ENCODE data around the gene DAGLB.
"Not testable (repeated sequence)": the region's sequence is repeated elsewhere in the genome, so short reads cannot be mapped to it uniquely, and the experiment has no call there.

The DAGLB gene

DNA sequence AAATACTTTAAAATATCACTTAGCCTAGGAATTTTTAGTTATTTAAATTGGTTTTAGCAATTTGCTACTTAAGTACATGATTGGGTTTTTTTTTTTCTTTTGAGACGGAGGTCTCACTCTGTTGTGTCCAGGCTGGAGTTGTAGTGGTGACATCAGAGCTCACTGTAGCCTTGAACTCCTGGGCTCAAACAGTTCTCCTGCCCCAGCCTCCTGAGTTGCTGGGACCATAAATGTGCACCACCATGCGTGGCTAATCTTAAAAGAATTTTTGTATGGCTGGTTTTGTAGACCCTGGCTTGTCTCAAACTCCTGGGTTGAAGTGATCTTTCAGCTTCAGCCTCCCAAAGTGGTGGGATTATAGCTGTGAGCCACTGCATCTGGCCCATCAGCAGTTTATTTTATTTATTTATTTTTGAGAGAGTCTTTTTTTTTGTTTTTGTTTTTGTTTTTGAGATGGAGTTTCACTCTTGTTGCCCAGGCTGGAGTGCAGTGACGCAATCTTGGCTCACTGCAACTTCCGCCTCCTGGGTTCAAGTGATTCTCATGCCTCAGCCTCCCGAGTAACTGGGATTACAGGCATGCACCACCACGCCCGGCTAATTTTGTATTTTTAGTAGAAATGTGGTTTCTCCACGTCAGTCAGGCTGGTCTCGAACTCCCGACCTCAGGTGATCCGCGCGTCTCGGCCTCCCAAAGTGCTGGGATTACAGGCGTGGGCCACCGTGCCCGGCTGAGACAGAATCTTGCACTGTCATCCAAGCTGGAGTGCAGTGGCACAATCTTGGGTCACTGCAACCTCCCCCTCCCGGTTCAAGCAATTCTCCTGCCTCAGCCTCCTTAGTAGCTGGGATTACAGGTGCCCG, 47.3 kb downstream of the DAGLB start:
- not testable (repeated sequence) for DNase-seq (ENCODE audit: low read depth in 2 of 2, low spot score in 1 of 2)

- DNase-seq (ENCODE audit: low read depth in 2 of 2, low spot score in 1 of 2), result no peak
These were observed 48.4 kb downstream of the DAGLB start for GRCh38 chr7:6399351-6399750.

GRCh38 chr7:6398943-6399342, 48.8 kb downstream of the DAGLB start:
- DNase-seq (ENCODE audit: low read depth in 2 of 2, low spot score in 1 of 2), result no peak

- not testable (repeated sequence) for DNase-seq (ENCODE audit: low read depth in 2 of 2, low spot score in 1 of 2)
These were observed 49.8 kb downstream of the DAGLB start for GRCh38 chr7:6397759-6398495.

DNA sequence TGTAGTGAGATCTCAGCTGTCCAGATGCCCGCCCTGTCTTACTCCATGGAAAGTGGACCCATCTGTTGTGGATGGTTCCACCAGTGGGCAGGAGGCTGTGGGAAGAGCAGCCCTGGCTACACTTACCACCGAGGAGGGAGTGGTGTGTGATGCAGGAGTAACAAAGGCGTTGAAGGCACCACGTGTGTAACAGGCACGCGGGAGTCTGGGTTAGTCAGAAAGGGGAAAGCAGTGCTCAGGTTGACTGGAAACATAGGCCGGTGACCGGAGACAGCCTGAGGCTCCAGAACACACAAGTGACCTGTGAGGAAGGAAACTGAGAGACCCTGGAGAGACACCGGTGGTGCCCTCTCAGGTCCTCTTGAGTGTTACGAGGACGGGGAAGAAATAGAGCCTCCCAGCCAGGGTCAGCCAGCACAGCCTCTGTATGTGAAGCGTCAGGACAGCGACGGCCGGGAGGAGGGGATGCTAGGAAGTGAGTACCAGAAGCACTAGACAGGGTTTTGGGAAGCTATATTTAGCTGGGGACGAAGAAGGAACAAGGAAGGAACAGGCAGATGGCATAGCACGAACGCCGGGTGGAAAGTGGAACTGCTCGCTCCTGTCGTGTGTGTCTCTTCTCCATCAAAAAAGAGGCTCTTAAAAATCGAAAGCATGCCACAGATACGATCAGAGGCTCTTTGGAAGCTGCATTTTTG, 51.7 kb downstream of the DAGLB start:
- DNase-seq (ENCODE audit: low read depth in 2 of 2, low spot score in 1 of 2), result no peak

DNA sequence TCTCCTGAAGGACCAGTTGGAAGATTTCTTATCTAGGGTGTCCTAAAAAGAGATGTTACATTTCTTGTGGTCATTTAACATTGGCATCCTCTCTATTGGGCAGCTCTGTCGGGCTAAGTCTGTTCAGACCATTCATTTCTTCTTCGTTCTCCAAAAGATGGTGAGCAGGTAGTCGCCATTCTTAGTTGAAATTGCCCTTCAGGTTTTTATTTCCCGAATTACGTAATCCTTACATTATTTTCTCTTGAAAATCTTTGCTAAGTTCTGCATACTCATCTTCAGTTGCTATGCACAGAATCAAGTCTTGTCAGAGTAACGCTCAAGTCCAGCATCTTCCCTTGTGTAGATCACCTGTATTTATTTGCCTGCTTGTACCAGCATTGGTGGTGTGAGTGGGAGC, 53.6 kb downstream of the DAGLB start:
- DNase-seq (ENCODE audit: low read depth in 2 of 2, low spot score in 1 of 2), result no peak

- no peak for DNase-seq (ENCODE audit: low read depth in 2 of 2, low spot score in 1 of 2)
These were observed 54.1 kb downstream of the DAGLB start for GRCh38 chr7:6393667-6394056.

DNA sequence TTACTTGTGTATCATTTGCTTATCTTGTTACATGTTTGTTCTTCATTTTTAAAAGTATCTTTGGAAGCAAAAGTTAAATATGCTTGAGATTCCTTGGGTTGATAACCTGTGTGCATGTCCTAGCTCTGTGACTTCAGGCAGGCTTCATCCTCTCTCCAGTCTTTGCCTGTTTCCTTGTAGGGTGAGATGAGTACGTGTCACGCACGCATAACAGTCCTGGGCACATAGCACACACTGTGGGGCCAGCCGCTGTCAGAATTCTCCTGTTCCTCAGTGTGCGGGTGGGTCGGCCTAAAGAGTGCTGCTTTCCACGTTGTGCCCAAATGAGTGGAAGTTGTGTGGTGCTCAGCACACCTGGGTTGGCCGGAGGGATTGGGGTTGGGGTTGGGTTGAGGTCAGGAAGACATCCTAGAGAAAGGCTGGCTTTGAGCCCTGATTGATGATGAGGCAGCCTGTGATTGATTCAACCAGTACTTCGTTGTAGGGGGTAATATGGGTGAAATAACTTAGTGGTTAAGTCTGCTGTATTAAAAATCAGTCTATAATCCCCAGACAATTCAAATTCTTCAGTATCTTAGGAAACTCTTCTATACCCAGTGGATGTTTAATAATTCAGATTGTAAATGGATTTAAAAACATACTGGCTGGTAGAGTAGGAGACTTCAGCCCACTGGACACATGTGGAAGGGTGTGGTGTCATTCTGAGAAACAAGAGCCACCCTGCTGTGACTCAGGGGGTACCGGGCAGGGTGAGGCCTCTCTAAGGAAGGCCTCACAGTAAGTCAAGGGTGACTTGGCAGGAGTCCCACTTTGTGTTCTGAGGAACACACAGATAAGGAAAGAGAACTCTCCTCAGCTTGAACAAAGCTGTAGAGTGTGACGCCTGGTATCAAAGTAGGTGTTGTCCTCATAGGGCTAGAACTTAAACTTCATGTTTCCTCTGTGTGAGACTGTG, 54.8 kb downstream of the DAGLB start:
- DNase-seq (ENCODE audit: low read depth in 2 of 2, low spot score in 1 of 2), result no peak

- no peak for DNase-seq (ENCODE audit: low read depth in 2 of 2, low spot score in 1 of 2)
These were observed 58.0 kb downstream of the DAGLB start for GRCh38 chr7:6389728-6390127.

- no peak for DNase-seq (ENCODE audit: low read depth in 2 of 2, low spot score in 1 of 2)
These were observed 59.9 kb downstream of the DAGLB start for GRCh38 chr7:6387734-6388294.

GRCh38 chr7:6386779-6387178, 61.0 kb downstream of the DAGLB start:
- no peak for DNase-seq (ENCODE audit: low read depth in 2 of 2, low spot score in 1 of 2)

DNA sequence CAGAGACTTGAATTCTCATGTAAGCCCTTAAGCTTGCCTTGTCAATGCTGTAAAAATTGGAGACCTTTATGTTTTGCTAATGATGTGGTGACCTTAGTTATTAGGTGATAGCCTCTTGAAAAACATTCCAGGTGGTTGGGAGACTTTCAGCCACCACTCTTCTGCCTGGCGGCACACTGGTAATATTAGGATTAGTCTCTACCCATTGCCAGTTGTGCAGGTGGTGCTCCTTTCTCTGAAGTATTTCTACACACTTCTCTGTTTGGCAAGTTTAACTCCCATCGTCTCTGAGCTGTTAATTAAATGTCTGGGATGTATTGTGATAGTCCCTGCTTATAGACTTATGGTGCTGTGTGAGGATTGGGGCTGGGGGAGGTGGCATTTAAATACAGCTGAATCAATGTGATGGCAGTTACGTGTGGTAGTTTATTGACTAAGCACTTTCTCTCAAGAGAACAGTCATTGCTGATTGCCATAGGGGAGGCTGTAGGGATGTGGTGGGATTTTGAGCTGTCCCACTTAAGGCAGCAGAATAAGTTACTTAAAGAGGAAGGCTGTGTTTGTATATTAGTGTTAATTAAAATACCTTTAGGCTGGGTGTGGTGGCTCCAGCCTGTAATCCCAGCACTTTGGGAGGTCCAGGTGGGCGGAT, 61.7 kb downstream of the DAGLB start:
- no peak for DNase-seq (ENCODE audit: low read depth in 2 of 2, low spot score in 1 of 2)

DNA sequence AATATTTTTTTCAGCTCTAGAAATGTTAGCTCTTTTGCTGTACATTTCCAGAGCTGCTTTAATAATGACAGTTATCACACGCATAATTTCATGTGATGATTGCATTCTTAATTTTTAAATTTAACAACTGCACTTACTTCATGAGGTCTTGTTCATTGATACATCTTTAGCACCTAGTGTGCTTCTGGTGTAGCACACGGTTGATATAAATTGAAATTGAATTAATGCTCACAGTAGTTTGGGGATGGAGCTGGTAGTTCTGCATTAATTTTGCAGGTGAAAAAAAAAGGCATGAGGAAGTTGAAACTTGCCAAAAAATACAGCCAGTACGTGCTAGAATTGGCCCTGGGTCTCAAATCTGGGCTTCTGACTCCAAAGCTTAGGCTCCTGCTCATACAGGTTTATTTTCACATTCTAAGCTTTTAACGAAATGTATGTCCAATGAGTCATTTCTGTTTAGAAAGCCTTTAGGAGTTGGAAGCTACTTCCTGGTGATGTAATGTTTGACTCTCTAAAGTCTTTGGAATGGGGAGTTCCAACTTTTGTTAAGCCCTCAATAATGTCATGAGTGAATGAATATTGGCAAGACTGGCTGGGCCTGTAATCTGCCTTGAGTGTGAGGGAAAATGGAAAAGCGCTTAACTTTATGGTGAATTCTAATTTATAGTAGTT, 62.5 kb downstream of the DAGLB start:
- DNase-seq (ENCODE audit: low read depth in 2 of 2, low spot score in 1 of 2), result no peak

- DNase-seq (ENCODE audit: low read depth in 2 of 2, low spot score in 1 of 2), result no peak
These were observed 63.4 kb downstream of the DAGLB start for GRCh38 chr7:6384327-6384726.

GRCh38 chr7:6382817-6383216, 64.9 kb downstream of the DAGLB start:
- DNase-seq (ENCODE audit: low read depth in 2 of 2, low spot score in 1 of 2), result no peak

DNA sequence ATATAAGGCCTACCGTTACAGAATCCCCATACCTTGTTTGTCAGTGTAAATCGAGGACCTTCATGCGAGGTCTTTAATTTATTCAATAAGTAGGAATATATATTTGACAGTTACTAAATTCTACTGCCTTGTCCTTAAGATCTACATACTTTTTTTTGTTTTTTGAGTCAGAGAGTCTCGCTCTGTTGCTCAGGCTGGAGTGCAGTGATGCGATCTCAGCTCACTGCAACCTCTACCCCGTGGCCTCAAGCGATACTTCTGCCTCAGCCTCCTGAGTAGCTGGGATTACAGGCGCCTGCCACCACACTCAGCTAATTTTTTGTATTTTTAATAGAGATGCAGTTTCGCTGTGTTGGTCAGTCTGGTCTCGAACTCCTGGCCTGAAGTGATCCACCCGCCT, 65.9 kb downstream of the DAGLB start:
- not testable (repeated sequence) for DNase-seq (ENCODE audit: low read depth in 2 of 2, low spot score in 1 of 2)

- DNase-seq (ENCODE audit: low read depth in 2 of 2, low spot score in 1 of 2), result no peak
These were observed 67.3 kb downstream of the DAGLB start for GRCh38 chr7:6380310-6381095.

DNA sequence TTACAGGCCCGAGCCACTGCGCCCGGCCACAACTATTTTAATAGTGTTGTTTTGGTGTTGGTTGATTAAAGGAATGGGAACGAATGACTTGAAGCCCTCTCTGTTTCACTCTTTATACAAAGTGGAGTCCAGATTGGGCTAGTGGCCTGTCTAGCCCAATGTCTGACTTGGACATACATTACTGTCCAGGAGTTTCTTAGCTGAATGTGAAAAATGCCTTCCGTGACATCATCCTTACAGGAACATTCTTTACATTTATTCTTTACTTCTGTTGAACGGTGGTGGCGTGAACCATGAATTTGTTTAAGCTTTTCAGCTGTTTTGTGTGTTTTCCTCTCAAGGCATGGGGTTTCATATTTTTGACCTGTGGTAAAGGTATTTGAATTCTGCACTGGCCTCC, 67.9 kb downstream of the DAGLB start:
- no peak for DNase-seq (ENCODE audit: low read depth in 2 of 2, low spot score in 1 of 2)

- not testable (repeated sequence) for DNase-seq (ENCODE audit: low read depth in 2 of 2, low spot score in 1 of 2)
These were observed 69.2 kb downstream of the DAGLB start for GRCh38 chr7:6378556-6378955.

Measured in stimulated activated CD8-positive, alpha-beta memory T cell treated with anti-CD3 and anti-CD28 coated beads, Interleukin-4, amount 100 ng/mL, for 4 hours (primary cell).